Measurements from ENCODE around the gene IL1RAPL1. TPM values are rescaled to one million over a fixed set of nuclear protein-coding genes. Genes with fewer than 3 reads are reported as not detected.

IL1RAPL1 gene
- total and polyA plus RNA-seq, 2 donors (not counting 1 experiment from before 2014, with no cell fraction given): 0.25 to 2.8 TPM

DNA sequence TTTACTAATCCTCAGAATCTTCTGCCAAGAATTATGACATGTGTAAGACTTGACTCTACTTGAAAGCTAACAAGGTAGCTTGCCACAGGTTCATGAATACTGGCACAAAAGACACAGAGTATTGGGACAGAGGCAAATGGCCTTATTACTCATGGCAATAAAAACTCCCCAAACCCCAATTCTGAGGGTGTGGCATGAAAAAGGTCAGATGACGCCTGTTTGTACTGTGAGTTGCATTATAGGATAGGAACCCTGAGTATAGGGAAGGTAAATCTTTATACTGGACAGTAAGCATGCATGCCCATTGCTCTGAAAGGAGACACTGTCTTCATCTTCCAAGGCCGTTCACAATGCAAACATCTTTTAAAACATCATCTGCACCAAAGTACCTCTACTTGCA, 600.0 kb downstream of the IL1RAPL1 start:
- no peak overlapping the region for H3K4me3 ChIP-seq (replicated peaks in 1 of 4; ENCODE audit: control extremely low read depth in 1 of 4, insufficient read depth in 1 of 4, low read depth in 3 of 4, low read length in 4 of 4)
- no peaks in the 10 kb centered on the region for H3K36me3 ChIP-seq (ENCODE audit: control insufficient read depth, insufficient read depth, low read length)
- H3K9ac ChIP-seq (ENCODE audit: insufficient read depth, low read length): no peak overlapping the region
- no peaks in the 10 kb centered on the region for H3K27me3 ChIP-seq (ENCODE audit: control insufficient read depth, insufficient read depth, low read length)
- TF ChIP-seq, protein P1, sequence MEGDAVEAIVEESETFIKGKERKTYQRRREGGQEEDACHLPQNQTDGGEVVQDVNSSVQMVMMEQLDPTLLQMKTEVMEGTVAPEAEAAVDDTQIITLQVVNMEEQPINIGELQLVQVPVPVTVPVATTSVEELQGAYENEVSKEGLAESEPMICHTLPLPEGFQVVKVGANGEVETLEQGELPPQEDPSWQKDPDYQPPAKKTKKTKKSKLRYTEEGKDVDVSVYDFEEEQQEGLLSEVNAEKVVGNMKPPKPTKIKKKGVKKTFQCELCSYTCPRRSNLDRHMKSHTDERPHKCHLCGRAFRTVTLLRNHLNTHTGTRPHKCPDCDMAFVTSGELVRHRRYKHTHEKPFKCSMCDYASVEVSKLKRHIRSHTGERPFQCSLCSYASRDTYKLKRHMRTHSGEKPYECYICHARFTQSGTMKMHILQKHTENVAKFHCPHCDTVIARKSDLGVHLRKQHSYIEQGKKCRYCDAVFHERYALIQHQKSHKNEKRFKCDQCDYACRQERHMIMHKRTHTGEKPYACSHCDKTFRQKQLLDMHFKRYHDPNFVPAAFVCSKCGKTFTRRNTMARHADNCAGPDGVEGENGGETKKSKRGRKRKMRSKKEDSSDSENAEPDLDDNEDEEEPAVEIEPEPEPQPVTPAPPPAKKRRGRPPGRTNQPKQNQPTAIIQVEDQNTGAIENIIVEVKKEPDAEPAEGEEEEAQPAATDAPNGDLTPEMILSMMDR (conservative IDR thresholded peaks at IDR 0.05 in 1 of 2, IDR thresholded peaks at IDR 0.05 in 1 of 2; ENCODE audit: low read depth in 1 of 2, low read length in 2 of 2): no peak
- no peak for TF ChIP-seq EZH2 (IDR thresholded peaks at IDR 0.05; ENCODE audit: low read length, missing control alignments)
- no peaks in the 10 kb centered on the region for H3K79me2 ChIP-seq (ENCODE audit: control insufficient read depth, insufficient read depth, low read length)
- no peak overlapping the region for H3K27ac ChIP-seq (ENCODE audit: insufficient read depth, low read length)
- no peaks in the 10 kb centered on the region for H3K4me1 ChIP-seq (ENCODE audit: control insufficient read depth, extremely low read depth, insufficient read depth, low read length)
- H3K4me2 ChIP-seq (ENCODE audit: extremely low read depth, insufficient read depth, low read length): no peak overlapping the region
- no peaks in the 10 kb centered on the region for H3K9me3 ChIP-seq (ENCODE audit: control insufficient read depth, insufficient read depth, low read depth, low read length)
- DNase-seq (ENCODE audit: low read depth in 2 of 2): no peak
- no peak overlapping the region for H2AFZ ChIP-seq (ENCODE audit: low read length)
- no peaks in the 10 kb centered on the region for H4K20me1 ChIP-seq (ENCODE audit: control insufficient read depth, extremely low read depth, insufficient read depth, low read length)

DNA sequence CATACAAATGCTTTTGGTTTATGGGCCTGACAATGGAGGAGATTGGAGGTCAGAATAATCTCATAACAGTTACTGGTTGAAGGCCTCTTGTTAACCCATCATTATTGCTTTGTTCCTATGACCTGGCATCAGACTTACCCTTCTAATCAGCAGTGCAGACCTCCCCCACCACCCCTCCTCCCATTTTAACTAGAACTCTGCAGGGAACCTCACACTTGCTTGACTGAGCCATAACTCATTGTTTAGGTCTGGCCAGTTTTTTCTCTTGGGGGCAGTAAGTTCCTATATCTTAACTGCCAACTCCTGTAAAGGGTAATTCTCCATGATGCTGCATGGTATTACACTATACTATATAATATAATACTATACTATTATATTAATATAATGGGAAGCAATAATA, 609.3 kb downstream of the IL1RAPL1 start:
- Histone ChIP-seq H4K20me1 (ENCODE audit: control insufficient read depth, extremely low read depth, insufficient read depth, low read length) (no peaks in the 10 kb centered on the region), H3K4me1 (ENCODE audit: control insufficient read depth, extremely low read depth, insufficient read depth, low read length) (no peaks in the 10 kb centered on the region), H2AFZ (ENCODE audit: low read length) (no peak overlapping the region), H3K27ac (ENCODE audit: insufficient read depth, low read length) (no peak overlapping the region), H3K9me3 (ENCODE audit: control insufficient read depth, insufficient read depth, low read depth, low read length) (no peaks in the 10 kb centered on the region), H3K27me3 (ENCODE audit: control insufficient read depth, insufficient read depth, low read length) (no peaks in the 10 kb centered on the region), H3K9ac (ENCODE audit: insufficient read depth, low read length) (no peak overlapping the region), H3K36me3 (ENCODE audit: control insufficient read depth, insufficient read depth, low read length) (no peaks in the 10 kb centered on the region), H3K79me2 (ENCODE audit: control insufficient read depth, insufficient read depth, low read length) (no peaks in the 10 kb centered on the region), H3K4me2 (ENCODE audit: extremely low read depth, insufficient read depth, low read length) (no peak overlapping the region), H3K4me3 (replicated peaks in 1 of 4; ENCODE audit: control extremely low read depth in 1 of 4, insufficient read depth in 1 of 4, low read depth in 3 of 4, low read length in 4 of 4) (no peak overlapping the region)
- no peak for DNase-seq (ENCODE audit: low read depth in 2 of 2)
- TF ChIP-seq EZH2 (IDR thresholded peaks at IDR 0.05; ENCODE audit: low read length, missing control alignments): no peak
- TF ChIP-seq, protein P1 (conservative IDR thresholded peaks at IDR 0.05 in 1 of 2, IDR thresholded peaks at IDR 0.05 in 1 of 2; ENCODE audit: low read depth in 1 of 2, low read length in 2 of 2): no peak

DNA sequence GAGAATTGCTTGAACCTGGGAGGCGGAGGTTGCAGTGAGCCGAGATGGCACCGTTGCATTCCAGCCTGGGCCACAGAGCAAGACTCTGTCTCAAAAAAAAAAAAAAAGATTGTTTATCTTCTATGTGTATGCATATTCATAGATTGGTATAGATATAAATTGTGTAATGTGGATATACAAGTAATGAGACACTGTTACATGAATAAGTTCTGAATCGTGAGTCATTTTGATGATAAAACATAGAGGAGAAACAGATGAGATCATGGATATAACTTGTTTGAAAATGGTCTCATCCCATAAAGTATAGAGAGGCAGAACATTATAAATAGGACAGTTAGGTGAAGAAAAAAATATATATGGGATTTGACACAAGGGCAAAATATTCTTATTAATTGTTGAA, 628.0 kb downstream of the IL1RAPL1 start:
- TF ChIP-seq, protein P1 (conservative IDR thresholded peaks at IDR 0.05 in 1 of 2, IDR thresholded peaks at IDR 0.05 in 1 of 2; ENCODE audit: low read depth in 1 of 2, low read length in 2 of 2): no peak
- TF ChIP-seq EZH2 (IDR thresholded peaks at IDR 0.05; ENCODE audit: low read length, missing control alignments): no peak

More for the DNA sequence above, 628.0 kb downstream of the IL1RAPL1 start:
- Histone ChIP-seq H3K4me2 (ENCODE audit: extremely low read depth, insufficient read depth, low read length) (no peak overlapping the region), H3K36me3 (ENCODE audit: control insufficient read depth, insufficient read depth, low read length) (no peaks in the 10 kb centered on the region), H2AFZ (ENCODE audit: low read length) (no peak overlapping the region), H3K4me1 (ENCODE audit: control insufficient read depth, extremely low read depth, insufficient read depth, low read length) (no peaks in the 10 kb centered on the region), H3K4me3 (replicated peaks in 1 of 4; ENCODE audit: control extremely low read depth in 1 of 4, insufficient read depth in 1 of 4, low read depth in 3 of 4, low read length in 4 of 4) (no peak overlapping the region), H3K9ac (ENCODE audit: insufficient read depth, low read length) (no peak overlapping the region), H4K20me1 (ENCODE audit: control insufficient read depth, extremely low read depth, insufficient read depth, low read length) (no peaks in the 10 kb centered on the region), H3K79me2 (ENCODE audit: control insufficient read depth, insufficient read depth, low read length) (no peaks in the 10 kb centered on the region), H3K27ac (ENCODE audit: insufficient read depth, low read length) (no peak overlapping the region), H3K27me3 (ENCODE audit: control insufficient read depth, insufficient read depth, low read length) (no peaks in the 10 kb centered on the region), H3K9me3 (ENCODE audit: control insufficient read depth, insufficient read depth, low read depth, low read length) (no peaks in the 10 kb centered on the region)
- DNase-seq (ENCODE audit: low read depth in 2 of 2): peak; percentile 10 to 21

All from fibroblast of lung (primary cell).